ENCODE data around the gene PIK3R5.

DNA sequence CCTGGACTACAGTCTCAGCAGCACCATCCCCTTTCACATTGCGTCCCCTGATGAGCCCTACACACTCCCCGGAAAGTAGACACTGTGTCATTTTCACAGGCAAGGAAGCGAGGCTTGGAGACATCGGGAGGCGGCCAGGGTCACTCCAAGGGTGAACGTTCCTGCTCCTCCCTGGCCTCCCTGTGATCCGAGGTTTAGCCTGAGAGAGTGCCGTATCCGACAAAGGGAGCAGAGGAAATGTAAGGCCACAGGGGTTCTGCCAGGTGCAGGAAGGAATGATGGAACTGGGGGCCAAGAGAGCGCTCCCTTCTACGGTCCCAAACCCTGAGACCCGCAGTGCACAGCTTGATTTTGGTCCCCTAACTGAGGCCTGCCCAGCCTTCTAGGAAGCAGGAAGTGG, 90.1 kb downstream of the PIK3R5 start:
- no peak for TF ChIP-seq POLR2AphosphoS5 (IDR thresholded peaks at IDR 0.05; ENCODE audit: insufficient read depth, low read depth, low read length)
- TF ChIP-seq, protein P1, sequence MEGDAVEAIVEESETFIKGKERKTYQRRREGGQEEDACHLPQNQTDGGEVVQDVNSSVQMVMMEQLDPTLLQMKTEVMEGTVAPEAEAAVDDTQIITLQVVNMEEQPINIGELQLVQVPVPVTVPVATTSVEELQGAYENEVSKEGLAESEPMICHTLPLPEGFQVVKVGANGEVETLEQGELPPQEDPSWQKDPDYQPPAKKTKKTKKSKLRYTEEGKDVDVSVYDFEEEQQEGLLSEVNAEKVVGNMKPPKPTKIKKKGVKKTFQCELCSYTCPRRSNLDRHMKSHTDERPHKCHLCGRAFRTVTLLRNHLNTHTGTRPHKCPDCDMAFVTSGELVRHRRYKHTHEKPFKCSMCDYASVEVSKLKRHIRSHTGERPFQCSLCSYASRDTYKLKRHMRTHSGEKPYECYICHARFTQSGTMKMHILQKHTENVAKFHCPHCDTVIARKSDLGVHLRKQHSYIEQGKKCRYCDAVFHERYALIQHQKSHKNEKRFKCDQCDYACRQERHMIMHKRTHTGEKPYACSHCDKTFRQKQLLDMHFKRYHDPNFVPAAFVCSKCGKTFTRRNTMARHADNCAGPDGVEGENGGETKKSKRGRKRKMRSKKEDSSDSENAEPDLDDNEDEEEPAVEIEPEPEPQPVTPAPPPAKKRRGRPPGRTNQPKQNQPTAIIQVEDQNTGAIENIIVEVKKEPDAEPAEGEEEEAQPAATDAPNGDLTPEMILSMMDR (IDR thresholded peaks at IDR 0.05; ENCODE audit: extremely low read depth in 1 of 2, insufficient read depth in 1 of 2, low read depth in 1 of 2, low read length in 2 of 2), result no peak
- no peak for TF ChIP-seq POLR2A (IDR thresholded peaks at IDR 0.05; ENCODE audit: low read depth, low read length)
- TF ChIP-seq EZH2 (IDR thresholded peaks at IDR 0.05; ENCODE audit: borderline replicate concordance, low read depth, low read length, severe bottlenecking), result no peak
- TF ChIP-seq JUN (IDR thresholded peaks at IDR 0.05; ENCODE audit: borderline replicate concordance, insufficient read depth, insufficient read length, low read depth), result no peak
- TF ChIP-seq MAX (IDR thresholded peaks at IDR 0.05; ENCODE audit: insufficient read depth, insufficient read length), result no peak
- TF ChIP-seq GATA2 (IDR thresholded peaks at IDR 0.05; ENCODE audit: insufficient read depth, insufficient read length, low read depth, low read length), result no peak

Measured in endothelial cell of umbilical vein (primary cell).